Measurements from ENCODE around the gene RCOR2.

Gene RCOR2

GRCh38 chr11:63903884-63904283 lies 13.1 kb downstream of the RCOR2 start:
- no peak for ATAC-seq
- Mint-ChIP-seq H3K9me3 (no peaks in the 10 kb centered on the region), H3K27me3 (no peaks in the 10 kb centered on the region), H3K4me1 (peaks cover 18% of the 10 kb centered on the region), H3K27ac (peak overlapping the region in 1 of 2 donors; percentile 9), H3K4me3 (no peak overlapping the region)
- no peak for DNase-seq

- H3K4me1 Mint-ChIP-seq: peaks cover 10% of the 10 kb centered on the region
Observed at GRCh38 chr11:63901660-63902059, 15.3 kb downstream of the RCOR2 start.

GRCh38 chr11:63897459-63898146 lies 19.4 kb downstream of the RCOR2 start:
- Mint-ChIP-seq H3K9me3 (no peaks in the 10 kb centered on the region), H3K27me3 (no peaks in the 10 kb centered on the region), H3K27ac (no peak overlapping the region), H3K4me3 (no peak overlapping the region), H3K4me1 (peaks cover under 1% of the 10 kb centered on the region)
- DNase-seq (no peak), ATAC-seq (no peak)

More at GRCh38 chr11:63901660-63902059, 15.3 kb downstream of the RCOR2 start:
- H3K27ac Mint-ChIP-seq: peak overlapping the region in 1 of 2 donors; percentile 22
- ATAC-seq (peak; percentile 58), DNase-seq (no peak)
- no peak overlapping the region for H3K4me3 Mint-ChIP-seq
- H3K27me3 Mint-ChIP-seq: no peaks in the 10 kb centered on the region
- no peaks in the 10 kb centered on the region for H3K9me3 Mint-ChIP-seq

GRCh38 chr11:63896071-63896470 lies 20.9 kb downstream of the RCOR2 start:
- H3K27me3 Mint-ChIP-seq: no peaks in the 10 kb centered on the region
- H3K4me3 Mint-ChIP-seq: no peak overlapping the region
- no peaks in the 10 kb centered on the region for H3K9me3 Mint-ChIP-seq
- ATAC-seq: no peak
- peaks cover 16% of the 10 kb centered on the region for H3K4me1 Mint-ChIP-seq
- DNase-seq: no peak
- H3K27ac Mint-ChIP-seq: no peak overlapping the region

- ATAC-seq (no peak), DNase-seq (no peak)
- Mint-ChIP-seq H3K4me3 (no peak overlapping the region), H3K9me3 (no peaks in the 10 kb centered on the region), H3K27ac (no peak overlapping the region), H3K4me1 (peaks cover 43% of the 10 kb centered on the region), H3K27me3 (no peaks in the 10 kb centered on the region)
Observed at GRCh38 chr11:63893355-63893754, 23.6 kb downstream of the RCOR2 start.

- H3K4me1 Mint-ChIP-seq: peaks cover 54% of the 10 kb centered on the region
- no peak overlapping the region for H3K4me3 Mint-ChIP-seq
- DNase-seq (no peak), ATAC-seq (no peak)
- no peaks in the 10 kb centered on the region for H3K9me3 Mint-ChIP-seq
- H3K27me3 Mint-ChIP-seq: no peaks in the 10 kb centered on the region
- H3K27ac Mint-ChIP-seq: no peak overlapping the region
Observed at GRCh38 chr11:63892228-63892627, 24.7 kb downstream of the RCOR2 start.

- no peak for DNase-seq
- H3K27ac Mint-ChIP-seq: no peak overlapping the region
- no peak for ATAC-seq
- no peaks in the 10 kb centered on the region for H3K27me3 Mint-ChIP-seq
- H3K4me3 Mint-ChIP-seq: peak overlapping the region in 1 of 2 donors; percentile 32
- H3K9me3 Mint-ChIP-seq: no peaks in the 10 kb centered on the region
- H3K4me1 Mint-ChIP-seq: peaks cover 60% of the 10 kb centered on the region
Observed at GRCh38 chr11:63890368-63890767, 26.6 kb downstream of the RCOR2 start.

- DNase-seq: no peak
- H3K4me3 Mint-ChIP-seq: peak overlapping the region; percentile 96 to 97
- peaks cover 65% of the 10 kb centered on the region for H3K4me1 Mint-ChIP-seq
- no peaks in the 10 kb centered on the region for H3K9me3 Mint-ChIP-seq
- ATAC-seq: no peak
- H3K27ac Mint-ChIP-seq: peak overlapping the region in 1 of 2 donors; percentile 69
- no peaks in the 10 kb centered on the region for H3K27me3 Mint-ChIP-seq
Observed at GRCh38 chr11:63889344-63889743, 27.6 kb downstream of the RCOR2 start.

- peak; percentile 50 to 70 for DNase-seq
- H3K9me3 Mint-ChIP-seq: no peaks in the 10 kb centered on the region
- peaks cover 74% of the 10 kb centered on the region for H3K4me1 Mint-ChIP-seq
- peak overlapping the region; percentile 96 to 97 for H3K4me3 Mint-ChIP-seq
- ATAC-seq: peak; percentile 91
- H3K27ac Mint-ChIP-seq: peak overlapping the region; percentile 93 to 95
- no peaks in the 10 kb centered on the region for H3K27me3 Mint-ChIP-seq
Observed at GRCh38 chr11:63888170-63889086, 28.5 kb downstream of the RCOR2 start.

GRCh38 chr11:63887386-63887999 lies 29.5 kb downstream of the RCOR2 start:
- DNase-seq (no peak), ATAC-seq (no peak)
- Mint-ChIP-seq H3K4me1 (peaks cover 82% of the 10 kb centered on the region), H3K27ac (peak overlapping the region in 1 of 2 donors; percentile 74), H3K9me3 (no peaks in the 10 kb centered on the region), H3K27me3 (no peaks in the 10 kb centered on the region), H3K4me3 (peak overlapping the region; percentile 67 to 96)

GRCh38 chr11:63884196-63884932 lies 32.6 kb downstream of the RCOR2 start:
- H3K4me1 Mint-ChIP-seq: peaks cover 78% of the 10 kb centered on the region
- H3K27ac Mint-ChIP-seq: peak overlapping the region in 1 of 2 donors; percentile 71
- no peak for DNase-seq
- no peaks in the 10 kb centered on the region for H3K9me3 Mint-ChIP-seq
- no peak overlapping the region for H3K4me3 Mint-ChIP-seq
- no peaks in the 10 kb centered on the region for H3K27me3 Mint-ChIP-seq
- peak; percentile 22 for ATAC-seq

GRCh38 chr11:63883791-63884190 lies 33.2 kb downstream of the RCOR2 start:
- Mint-ChIP-seq H3K4me1 (peaks cover 78% of the 10 kb centered on the region), H3K9me3 (no peaks in the 10 kb centered on the region), H3K4me3 (no peak overlapping the region), H3K27me3 (no peaks in the 10 kb centered on the region), H3K27ac (no peak overlapping the region)
- ATAC-seq (no peak), DNase-seq (no peak)

GRCh38 chr11:63882555-63883242 lies 34.3 kb downstream of the RCOR2 start:
- ATAC-seq: peak; percentile 45
- Mint-ChIP-seq H3K9me3 (no peaks in the 10 kb centered on the region), H3K27me3 (no peaks in the 10 kb centered on the region), H3K4me1 (peaks cover 78% of the 10 kb centered on the region), H3K27ac (no peak overlapping the region), H3K4me3 (no peak overlapping the region)
- DNase-seq: no peak

- ATAC-seq (no peak), DNase-seq (no peak)
- Mint-ChIP-seq H3K4me3 (no peak overlapping the region), H3K4me1 (peaks cover 81% of the 10 kb centered on the region), H3K27me3 (no peaks in the 10 kb centered on the region), H3K9me3 (no peaks in the 10 kb centered on the region), H3K27ac (no peak overlapping the region)
Observed at GRCh38 chr11:63880403-63880790, 36.6 kb downstream of the RCOR2 start.

All from stimulated activated naive CD8-positive, alpha-beta T cell treated with anti-CD3 and anti-CD28 coated beads, Interleukin-15, amount 100 ng/mL, for 72 hours (primary cell).